Middle frontal gyrus (tissue), 1 donor: ENCODE results near the gene KANSL1.

Experiments
- DNase-seq: peaks from one replicate; pipeline ENCODE4 v3.0.0-alpha.2; 2015; ENCODE audit warnings: low spot score; ENCODE audit errors: extremely low spot score

Gene KANSL1

DNA sequence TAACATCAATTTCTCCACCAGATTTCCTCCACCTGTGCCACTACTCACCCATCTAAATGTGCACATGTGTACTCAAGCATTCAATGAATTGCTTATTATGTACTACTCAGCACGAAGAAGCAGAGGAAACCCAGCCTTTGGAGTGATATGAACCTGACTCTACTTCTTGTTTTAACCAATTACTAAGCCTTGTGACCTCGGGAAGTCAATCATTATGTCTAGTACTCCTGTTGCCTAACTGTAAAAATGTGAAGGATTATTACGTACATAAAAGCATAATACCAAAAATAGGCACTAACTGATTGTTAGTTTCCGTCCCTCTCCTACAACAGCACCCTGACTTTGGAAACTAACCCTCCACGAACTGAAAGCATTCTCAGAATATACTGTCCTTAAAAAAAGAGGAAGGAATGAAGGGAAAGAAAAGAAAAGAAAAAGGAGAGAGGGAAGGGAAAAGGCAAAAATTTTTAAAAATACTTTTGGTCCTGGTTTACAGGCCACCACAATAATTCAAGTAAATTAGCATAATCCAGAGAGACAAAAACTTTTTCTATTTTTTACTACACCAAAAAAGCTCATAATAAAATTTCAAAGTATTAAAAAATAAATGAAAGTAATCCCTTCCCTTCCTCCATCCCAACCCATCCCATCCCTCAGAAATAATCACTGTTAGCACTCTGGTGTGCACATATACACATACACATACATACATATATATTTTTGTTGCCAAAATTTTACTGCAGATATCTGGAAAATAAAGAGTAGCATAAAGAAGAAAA is 53.6 kb downstream of the KANSL1 start:
- DNase-seq: no peak

DNA sequence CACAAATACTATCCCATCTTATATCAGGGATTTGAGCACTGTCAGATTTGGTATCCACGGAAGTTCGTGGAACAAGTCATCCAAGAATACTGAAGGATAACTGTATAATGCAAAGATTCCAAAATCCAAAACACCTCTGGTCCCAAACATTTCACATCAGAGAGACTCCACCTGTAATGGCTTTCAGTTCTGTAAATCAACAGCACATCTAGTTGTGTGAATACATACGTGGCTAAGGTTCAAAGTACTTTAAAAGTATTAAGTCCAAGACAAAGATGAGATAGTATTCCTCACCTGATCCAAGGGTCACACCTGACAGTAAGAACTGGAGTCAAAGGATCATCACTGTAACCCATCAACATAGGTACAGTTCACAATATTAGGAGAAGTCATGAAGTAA is 54.8 kb downstream of the KANSL1 start:
- no peak for DNase-seq

DNA sequence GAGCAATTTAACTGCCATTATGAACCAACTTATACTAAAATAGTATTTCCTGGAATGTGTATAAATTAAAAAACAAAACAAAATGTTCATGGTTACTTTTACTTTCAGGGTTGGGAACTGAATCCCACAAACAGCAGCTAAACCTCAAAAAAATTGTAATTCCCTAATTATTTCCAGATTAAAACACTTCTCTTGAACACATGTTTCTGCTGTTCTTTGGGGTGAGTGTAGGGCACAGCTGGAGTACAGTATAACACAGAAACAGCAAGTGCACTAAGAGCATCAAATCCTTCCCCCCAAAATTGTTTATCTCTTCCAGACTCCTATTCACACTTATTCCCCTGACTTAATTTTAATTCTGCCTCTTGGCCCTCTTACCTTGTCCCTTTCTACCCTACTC is 56.4 kb downstream of the KANSL1 start:
- no peak for DNase-seq

DNA sequence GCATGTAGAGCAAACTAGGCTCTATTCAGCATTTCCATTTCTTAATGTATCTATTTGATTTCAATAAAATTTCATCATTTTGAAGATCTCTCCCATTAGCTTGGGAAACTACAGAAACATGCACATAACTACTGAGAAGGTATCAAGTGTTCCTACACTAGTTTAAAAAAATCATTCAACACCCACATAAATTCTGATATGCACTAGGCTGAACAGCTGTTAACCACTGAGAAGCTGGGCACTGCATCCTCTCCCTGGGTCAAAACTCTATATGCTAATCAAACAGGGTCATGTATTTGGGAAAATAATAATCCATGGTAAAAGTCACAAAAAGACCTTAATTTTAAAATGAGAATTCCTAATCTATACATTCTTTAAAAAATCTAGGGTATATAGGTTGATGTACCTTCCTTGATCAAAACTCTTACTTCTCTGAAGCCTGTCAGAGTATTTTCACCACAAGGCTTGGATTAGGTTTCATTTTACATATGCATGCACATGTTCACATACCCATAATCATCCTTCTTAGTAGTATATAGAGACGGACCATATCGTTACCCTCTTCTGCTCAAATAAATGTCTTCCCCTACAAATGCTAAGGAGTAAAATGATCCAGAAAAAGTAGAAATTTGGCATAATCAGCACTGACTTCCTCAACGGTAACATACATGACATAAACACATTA is 57.2 kb downstream of the KANSL1 start:
- no peak for DNase-seq

DNA sequence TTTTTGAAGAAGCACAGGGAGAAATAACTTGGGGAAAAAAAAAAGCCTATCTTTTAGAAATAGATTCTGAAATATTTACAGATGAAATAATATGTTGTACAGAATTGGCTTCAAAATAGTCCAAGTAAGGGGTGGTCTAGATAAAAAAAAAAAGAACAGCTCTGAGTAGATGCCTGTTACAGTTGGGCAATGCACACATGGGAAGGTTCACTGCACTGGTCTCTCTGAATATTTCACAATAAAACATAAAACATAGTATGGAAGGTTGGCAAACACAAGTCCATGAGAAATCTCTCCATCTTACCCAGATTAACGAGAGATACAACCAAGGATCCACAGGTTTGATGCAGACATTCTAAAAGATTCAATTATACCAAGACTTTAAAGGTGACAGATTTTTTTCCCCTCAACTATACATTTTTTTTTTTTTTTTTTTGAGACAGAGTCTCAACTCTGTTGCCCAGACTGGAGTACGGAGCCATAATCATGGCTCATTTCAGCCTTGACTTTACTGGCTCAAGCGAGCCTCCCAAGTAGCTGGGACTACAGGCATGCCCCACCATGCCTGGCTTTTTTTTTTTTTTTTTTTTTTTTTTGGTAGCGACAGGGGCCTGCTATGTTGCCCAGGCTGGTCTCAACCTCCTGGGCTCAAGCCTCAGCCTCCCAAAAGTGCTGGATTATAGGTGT is 58.0 kb downstream of the KANSL1 start:
- DNase-seq: no peak

DNA sequence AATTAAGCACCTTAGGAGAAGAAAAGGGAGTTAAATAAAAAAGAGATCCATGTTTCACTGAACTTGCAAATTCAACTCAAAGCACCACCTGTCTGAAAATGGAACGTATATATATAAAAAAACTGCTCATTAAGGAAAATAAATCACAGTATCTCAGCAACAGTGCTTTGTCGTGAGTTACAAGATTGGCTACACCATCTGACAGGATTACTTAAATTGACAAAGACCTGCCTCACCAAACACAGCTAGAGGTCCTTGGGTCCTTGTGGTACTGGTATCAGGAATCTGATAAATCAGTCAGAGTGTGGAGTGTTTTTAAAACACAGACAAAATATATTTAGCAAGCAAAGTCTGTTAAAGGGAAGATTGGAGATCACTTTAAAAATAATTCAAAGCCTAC is 63.9 kb downstream of the KANSL1 start:
- DNase-seq: no peak

DNA sequence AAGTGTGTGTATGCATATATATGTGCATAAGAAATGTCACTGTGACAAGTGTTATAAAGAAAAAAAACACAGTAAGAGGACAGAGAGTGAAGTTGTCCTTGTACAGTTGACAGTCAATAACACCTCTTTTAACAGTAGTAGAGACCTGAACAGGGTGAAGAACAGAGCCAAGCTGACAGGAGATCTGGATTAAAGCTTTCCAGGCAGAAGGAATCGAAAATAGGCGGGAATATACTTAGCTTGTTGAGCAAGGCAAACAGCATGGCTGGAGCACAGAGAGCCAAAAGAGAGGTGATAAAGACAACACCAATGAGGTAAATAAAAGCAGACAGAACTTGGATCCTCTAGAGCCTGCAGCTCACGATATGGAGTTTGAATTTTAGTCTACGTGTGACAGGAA is 64.8 kb downstream of the KANSL1 start:
- DNase-seq: no peak

DNA sequence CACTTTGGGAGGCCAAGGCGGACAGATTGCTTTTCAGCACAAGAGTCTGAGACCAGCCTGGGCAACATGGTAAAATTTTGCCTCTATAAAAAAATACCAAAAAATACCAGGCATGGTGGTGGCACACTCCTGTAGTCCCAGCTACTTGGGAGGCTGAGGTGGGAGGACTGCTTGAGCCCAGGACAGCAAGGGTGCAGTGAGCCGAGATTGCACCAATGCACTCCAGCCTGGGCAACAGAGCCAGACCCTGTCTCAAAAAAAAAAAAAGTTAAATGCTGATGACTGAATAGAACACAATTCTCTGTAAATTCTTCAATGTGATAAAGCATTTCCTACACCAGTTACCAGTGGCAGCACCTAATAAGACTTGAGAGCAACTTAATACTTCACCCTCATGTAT is 65.7 kb downstream of the KANSL1 start:
- no peak for DNase-seq

DNA sequence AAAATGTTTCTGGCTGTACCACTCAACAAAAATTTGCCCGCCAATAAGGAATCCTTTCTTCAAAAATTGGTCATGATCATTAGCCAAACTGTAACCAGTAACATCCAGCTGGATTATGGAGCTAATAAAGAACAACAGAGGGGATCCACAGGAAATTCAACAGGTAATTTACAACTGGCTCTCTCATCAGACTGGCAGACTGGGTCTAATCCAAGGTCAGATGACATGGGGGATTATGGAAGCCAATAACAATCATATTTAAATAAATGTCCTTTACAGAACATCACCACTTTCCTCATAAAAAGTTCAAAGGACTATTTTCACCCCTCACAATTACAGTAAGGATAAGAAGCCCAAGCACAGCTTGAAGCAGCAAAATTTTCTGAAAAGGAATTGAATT is 66.4 kb downstream of the KANSL1 start:
- no peak for DNase-seq

DNA sequence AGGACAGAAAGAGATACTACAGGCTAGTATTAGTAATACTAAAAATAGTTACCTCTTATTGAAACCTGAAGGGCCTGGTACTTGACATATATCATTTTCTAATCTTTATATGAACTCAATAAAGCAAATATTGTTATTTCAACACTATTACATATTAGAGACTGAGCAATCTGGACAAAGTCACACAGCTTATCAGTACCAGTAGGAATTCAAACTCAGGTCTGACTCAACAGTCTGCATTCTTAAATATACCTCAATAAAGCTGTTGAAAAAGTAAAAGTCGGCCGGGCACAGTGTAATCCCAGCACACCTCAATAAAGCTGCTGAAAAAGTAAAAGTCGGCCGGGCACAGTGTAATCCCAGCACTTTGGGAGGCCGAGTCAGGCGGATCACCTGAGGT is 67.4 kb downstream of the KANSL1 start:
- DNase-seq: no peak

DNA sequence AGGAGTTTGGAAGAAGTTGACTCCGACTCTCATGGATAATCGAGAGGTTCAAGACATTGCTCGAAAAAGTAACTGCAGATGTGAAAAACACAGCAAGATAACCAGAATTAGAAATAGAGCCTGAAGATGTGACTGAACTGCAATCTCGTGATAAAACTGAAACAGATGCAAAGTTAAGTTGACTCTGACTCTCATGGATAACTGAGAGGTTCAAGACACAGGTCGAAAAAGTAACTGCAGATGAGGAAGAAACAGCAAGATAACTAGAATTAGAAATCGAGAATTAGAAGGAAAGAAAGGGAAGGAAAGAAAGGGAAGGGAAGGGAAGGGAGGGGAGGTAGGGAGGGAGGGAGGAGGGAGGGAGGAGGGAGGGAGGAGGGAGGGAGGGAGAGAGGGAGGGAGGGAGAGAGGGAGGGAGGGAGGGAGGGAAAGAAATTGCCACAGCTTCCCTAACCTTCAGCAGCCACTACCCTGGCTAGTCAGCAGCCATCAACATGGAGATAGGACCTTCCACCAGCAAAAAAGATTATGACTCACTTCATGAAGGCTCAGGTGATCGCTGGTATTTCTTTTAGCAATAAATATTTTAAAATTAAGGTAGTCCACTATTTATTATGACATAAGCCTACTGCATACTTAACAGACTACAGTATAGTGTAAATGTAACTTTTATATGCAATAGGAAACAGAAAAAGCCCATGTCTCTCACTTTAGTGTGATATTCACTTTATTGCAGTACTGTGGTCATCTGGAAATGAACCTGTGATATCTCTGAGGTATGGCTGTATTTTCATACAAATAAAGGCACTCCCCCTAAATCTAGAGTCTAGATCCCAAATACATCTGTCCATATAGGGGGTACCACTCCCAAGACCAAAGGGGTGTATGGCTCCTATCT is 68.3 kb downstream of the KANSL1 start:
- no peak for DNase-seq

DNA sequence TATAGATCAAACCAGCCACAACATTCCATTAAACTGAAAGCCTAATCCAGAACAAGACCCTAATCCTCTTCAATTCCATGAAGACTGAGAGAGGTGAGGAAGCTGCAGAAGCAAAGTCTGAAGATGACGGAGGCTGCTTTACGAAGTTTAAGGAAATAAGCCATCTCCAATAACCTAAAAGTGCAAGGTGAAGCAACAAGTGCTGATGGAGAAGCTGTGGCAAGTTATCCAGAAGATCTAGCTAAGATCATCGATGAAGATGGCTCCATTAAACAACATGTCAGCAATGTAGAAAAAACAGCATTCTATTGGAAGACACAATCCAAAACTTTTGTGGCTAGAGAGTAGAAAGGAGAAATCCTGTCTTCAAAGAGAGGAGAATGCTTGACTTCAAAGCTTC is 69.6 kb downstream of the KANSL1 start:
- no peak for DNase-seq

DNA sequence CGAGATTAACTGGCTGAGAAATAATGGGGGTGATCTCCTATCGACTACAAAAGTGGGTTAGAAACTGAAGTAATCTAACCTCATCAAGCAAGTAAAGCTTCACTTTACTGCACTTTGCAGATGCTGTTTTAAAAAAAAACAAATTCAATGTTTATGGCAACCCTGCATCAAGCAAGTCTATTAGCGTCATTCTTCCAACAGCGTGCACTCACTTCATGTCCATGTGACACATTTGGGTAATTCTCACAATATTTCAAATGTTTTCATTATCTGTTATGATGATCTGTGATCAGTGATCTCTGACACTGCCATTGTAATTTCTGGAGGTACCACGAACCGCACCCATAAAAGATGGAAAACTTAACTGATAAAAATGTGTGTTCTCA is 70.8 kb downstream of the KANSL1 start:
- no peak for DNase-seq

DNA sequence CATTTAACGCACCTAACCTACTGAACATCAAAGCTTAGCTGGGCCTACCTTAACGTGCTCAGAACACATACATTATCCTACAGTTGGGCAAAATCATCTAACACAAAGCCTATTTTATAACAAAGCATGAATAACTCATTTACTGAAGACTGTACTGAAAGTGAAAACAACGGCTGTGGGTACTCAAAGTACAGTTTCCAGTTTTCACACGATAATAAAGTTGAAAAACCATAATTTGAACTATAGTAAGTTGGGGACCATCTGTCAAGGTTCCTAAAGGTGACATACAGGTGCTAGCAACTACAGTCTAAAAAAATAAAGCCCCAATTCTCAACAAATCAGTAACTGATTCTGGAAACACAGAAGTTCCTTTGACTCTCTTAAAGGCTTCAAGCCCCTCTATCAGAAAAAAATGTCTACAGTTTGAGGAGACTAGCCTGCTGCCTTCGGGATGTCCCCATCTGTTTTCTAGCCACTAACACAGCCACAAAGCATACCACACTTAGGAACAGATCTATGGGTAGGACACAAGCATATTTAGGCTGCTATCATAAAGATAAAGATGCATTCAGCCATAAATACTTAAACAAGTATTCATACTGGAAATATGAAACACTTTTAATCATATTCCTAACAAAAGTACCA is 71.3 kb downstream of the KANSL1 start:
- DNase-seq: no peak

DNA sequence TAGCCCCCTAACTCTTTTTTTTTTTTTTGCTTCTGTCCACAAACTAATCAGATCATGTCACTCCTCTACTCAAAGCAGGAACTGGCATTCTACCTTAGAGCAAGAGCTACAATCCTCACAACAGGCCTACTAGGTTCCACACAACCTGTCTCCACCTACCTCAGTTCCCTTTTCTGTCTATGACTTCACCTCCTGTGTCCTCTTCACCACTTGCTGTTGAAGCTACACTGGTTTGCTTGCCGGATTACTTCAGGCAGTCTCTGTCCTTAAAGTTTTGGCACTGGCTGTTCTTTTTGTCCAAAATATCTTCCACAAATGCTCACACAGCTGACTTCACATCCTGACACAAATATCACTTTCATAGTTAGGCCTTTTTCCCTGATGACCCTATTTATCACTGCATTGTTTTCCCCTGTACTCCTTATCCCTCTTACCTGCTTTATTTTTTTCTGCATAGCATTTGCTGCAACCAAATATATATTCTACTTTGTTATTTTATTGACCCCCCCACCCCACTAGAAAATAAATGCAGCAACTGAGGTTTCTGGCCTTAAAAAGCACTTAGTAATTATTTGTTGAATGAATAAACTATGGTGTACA is 72.0 kb downstream of the KANSL1 start:
- DNase-seq: no peak

DNA sequence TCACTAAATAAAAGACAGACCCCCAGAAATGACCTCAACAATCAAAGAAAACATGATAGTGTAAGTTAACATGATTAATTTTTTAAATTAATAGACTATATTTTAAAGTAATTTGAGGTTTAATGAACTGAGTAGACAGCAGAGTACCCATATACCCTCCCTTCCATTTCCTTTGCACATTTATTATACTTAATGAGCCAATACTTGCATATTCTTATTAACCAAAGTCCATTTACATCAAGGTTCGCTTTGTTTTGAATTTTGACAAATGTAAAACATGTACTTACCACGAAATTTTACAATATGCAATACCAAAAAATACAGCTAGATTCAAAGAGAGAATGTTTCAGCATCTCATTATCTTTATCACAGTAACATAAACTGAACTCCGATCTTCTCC is 72.7 kb downstream of the KANSL1 start:
- DNase-seq: no peak

DNA sequence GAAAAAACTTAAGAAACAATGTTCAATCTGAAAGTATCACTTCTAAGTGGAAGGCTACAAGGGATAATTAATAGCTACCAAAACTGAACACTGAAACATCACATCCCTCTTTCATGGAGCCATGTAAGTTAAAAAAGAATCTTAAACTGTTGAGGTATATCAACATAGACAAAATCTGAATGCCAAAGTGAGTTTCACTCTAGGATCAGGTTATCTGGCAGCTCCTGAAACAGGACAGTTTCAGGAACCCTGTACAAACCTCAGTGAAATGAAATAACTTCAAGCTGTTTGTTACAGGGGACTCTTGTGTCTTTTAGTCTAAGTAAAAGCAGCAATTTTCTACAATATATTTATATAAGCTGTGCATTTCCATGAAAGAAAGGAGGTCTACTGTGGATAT is 73.2 kb downstream of the KANSL1 start:
- no peak for DNase-seq

DNA sequence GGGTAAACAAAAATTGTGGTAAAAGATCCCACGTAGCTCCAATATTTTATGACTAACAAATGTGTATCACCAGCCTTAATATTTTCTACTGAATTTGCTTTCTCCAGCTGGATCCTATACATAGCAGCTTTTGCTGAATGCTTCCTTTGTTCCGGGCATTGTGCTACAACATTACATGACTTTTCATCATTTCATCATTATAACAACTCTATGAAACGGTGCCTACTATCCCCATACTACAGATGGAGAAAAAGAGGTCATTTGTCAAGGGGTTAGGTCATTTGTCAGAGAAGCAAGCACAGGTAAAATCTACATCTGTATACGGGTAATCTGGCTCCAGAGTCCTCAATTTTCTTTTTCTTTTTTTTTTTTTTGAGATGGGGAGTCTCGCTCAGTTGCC is 74.3 kb downstream of the KANSL1 start:
- DNase-seq: no peak

DNA sequence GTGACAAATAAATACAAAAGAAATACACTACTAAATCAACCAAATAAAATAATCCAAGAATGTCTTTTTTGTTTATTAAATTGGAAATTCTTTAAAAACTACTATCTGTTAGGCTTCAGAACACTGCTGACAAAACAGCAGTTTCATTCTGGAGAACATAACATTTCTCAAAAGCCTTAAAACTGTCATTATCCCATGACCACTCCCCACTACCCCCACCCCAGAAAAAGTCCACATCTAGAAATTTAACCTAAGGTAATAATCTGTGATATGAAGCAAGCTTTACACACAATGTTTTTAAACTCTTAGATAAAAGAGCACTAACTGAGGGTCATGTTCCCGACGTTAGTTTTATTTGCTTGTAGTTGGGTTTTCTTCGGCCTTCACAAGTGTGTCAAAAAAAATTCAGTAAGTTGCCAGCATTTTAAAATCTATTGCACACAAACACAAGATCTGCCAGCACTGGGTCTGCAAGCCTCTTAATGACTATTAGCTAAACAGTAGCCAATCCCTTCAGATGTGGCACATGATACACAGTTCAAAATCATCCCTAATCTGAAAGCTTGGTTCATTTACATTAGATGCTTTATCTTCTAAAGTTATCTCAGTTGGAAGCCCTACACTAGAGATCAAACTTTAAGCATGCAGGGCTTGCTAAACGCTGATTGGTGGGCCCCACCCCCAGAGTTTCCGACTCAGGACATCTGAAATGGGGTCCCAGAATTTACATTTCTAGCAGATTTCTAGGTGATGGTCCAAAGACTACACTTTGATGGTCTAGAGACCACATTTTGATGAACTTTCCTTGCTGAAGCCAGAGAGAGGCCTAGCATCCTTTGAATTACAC is 75.2 kb downstream of the KANSL1 start:
- DNase-seq: no peak

DNA sequence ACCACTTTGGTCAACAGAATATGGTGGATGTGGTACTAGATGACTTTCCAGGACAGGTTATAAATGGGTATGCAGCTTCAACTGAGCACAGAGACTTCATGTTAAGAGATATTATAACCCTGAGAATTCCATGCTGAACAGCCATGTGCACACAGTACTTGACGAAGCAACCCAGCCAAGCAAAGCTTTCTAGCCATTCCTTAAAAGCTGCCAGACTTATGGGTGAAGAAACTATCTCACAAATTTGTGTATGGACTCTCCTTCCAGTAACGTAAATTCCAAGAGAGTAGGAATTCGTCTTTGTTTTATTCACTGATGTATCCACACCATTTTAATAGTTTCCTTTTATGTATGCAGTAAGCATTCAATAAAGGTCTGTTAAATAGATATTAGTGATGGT is 76.1 kb downstream of the KANSL1 start:
- DNase-seq: no peak
